GM12892 (cell line): Measurements from ENCODE around the gene RNF144A.

Experiments used
- DNase-seq: peaks from one replicate; pipeline ENCODE4 v3.0.0; 2011; ENCODE audit not compliant: insufficient read length
- FAIRE-seq: peaks from 2 replicates; lab custom pipeline; 2011; peaks lifted over from hg19 to GRCh38; lab: Jason Lieb, UNC
- POLR2A ChIP-seq: IDR thresholded peaks from 2 replicates; pipeline ENCODE4 v1.6.1; 2011; ENCODE audit warnings: low read depth, low read length, control low read depth
- POLR2AphosphoS5 ChIP-seq: IDR thresholded peaks from 2 replicates; pipeline ENCODE4 v1.6.1; 2011; ENCODE audit warnings: low read depth, low read length, control low read depth
- TAF1 ChIP-seq: IDR thresholded peaks from 2 replicates; pipeline ENCODE4 v1.6.1; 2011; ENCODE audit warnings: low read depth, mild to moderate bottlenecking, control low read depth, low read length, borderline replicate concordance

Gene RNF144A

GRCh38 chr2:6922201-6922656 lies 5.0 kb downstream of the RNF144A start:
- TF ChIP-seq POLR2A (no peak), POLR2AphosphoS5 (no peak)
- no peak for DNase-seq
- no peak for FAIRE-seq

- TF ChIP-seq TAF1 (no peak), POLR2AphosphoS5 (no peak), POLR2A (no peak)
- FAIRE-seq (no peak), DNase-seq (no peak)
Observed at GRCh38 chr2:6923319-6923718, 6.1 kb downstream of the RNF144A start.

DNA sequence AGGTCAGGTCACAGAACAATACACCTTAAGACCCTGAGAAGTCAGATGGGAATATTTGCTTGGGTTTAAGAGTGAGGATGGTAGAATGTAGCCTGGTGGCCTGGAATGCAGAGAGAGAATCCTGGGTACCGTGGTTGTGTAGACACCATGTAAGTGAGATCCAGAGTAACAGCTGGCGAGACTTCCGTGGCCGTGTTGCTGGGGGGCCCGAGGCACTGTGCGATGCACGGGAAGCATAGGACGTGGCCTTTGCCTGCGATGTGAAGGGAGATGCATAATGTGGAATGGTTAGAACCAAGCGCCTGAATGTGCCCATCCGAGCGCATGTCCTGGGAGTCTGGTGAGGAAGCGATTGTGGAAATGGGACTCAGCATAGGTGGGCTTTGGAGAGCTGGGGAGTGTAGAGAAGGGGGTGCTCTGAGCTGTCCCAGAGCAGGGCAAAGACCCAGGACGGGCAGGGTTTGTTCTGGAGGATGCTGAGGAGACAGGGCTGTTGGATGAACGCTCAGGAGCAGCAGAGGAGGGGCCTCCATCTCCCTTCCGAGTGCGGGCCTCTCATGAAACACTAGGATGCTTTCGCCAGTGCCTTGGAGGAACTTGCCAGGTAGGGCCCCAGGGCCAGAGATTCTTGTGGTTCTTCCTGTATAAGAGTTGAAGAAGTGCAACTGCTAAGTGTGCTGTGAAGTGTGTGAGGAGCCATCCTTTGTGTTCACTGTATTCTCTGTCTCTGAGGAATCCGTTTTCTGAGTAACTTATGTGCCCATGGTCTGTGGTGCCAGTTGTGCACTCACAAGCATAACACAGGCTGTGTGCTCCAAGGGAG lies 7.1 kb downstream of the RNF144A start:
- FAIRE-seq = no peak
- TF ChIP-seq POLR2A = no peak
- no peak for TF ChIP-seq TAF1
- no peak for TF ChIP-seq POLR2AphosphoS5
- DNase-seq = no peak

- TF ChIP-seq POLR2AphosphoS5 (no peak), POLR2A (no peak), TAF1 (no peak)
- no peak for DNase-seq
- no peak for FAIRE-seq
Observed at GRCh38 chr2:6924924-6925409, 7.8 kb downstream of the RNF144A start.

DNA sequence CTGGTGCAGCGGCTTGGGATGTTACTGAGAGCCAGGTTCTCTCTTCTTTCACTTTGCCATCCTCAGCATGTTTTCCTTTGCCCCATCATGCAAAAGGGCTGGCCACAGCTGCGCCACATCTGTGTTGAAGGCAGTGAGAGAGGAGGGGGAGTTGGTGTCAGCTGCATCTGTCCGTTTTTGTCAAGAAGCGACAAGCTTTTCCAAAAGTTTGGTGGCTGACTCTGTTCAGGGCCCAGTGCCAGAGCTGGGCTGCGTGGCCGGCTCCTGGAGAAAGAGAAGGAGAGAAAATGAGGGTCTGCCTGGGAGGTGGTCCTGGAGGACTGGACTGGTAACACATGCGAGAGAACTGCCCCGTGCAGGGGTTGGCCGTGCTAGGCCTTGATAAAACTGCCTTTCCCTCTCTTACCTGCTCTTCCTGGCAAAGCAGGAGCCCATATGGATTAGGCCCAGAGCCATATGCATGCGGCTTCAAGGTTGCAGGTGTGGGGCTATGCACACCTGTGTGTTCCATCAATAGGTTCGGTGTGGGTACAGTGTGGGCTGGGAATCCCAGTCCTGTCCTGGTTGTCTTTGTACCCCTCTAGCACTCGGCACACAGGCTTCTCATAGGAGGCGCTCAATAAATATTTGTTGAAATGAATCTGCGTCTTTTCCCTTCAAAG lies 9.0 kb downstream of the RNF144A start:
- DNase-seq = no peak
- FAIRE-seq = no peak
- TF ChIP-seq POLR2A (no peak), POLR2AphosphoS5 (no peak), TAF1 (no peak)

DNA sequence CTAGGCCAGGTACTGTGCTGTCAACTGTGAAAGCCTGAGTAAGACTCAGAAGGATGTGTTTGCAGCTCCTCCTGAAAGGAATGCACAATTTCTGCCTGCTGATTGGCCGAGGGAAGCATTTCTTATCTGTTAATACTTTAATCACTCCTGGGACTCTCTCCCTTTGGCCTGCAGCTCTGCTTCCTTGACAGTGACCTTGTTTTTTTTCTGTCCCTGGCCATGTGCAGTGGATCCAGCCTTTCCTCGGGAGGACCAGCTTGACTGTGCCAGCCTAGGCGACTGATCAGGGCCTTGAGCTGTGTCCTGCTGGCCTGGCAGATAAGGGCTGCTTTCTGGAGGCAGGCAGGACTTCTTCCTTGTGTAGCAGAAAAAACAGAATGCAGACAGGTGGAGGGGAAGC lies 10.0 kb downstream of the RNF144A start:
- no peak for FAIRE-seq
- no peak for TF ChIP-seq TAF1
- TF ChIP-seq POLR2A = no peak
- no peak for TF ChIP-seq POLR2AphosphoS5
- no peak for DNase-seq

DNA sequence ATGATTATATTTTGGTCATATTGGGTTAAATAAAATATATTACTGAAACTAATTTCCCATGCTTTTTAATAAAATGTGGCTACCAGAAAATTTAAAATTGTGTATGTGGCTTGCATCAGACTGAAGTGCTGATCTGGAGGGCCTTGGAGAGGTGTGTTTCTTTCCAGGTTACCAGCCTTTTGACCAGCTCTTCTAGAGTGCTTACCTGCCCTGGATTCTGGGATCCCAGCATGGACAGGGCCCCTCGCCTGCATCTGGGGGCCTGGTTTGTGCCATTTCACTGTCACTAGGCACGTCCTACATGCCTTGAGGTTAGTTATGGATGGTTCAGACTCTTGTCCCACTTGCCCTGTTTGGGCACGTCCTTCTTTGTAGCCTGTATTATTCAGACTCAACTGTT lies 10.5 kb downstream of the RNF144A start:
- FAIRE-seq (no peak), DNase-seq (no peak)
- TF ChIP-seq POLR2A (no peak), POLR2AphosphoS5 (no peak), TAF1 (no peak)

DNA sequence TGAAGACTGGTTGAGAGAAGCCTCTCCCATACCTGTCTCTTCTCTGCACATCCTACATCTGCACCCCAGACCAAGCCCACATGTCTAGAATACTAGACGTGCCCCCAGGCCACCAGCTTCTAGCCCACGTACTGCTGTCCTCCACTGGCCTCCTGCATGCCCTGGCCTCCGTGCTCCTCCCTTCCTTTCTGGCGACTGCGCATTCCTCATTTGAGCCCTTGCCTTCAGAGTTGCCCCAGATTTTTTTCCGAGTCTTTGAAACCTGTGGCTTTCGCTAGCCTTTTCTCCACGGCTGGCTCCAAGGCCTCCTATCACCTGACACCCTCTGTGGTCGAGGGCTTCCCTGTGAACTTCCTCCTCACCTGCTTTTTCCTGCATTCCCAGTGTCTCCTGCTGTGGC lies 11.2 kb downstream of the RNF144A start:
- FAIRE-seq (no peak), DNase-seq (no peak)
- TF ChIP-seq POLR2AphosphoS5 = no peak
- TF ChIP-seq TAF1 = no peak
- no peak for TF ChIP-seq POLR2A

DNA sequence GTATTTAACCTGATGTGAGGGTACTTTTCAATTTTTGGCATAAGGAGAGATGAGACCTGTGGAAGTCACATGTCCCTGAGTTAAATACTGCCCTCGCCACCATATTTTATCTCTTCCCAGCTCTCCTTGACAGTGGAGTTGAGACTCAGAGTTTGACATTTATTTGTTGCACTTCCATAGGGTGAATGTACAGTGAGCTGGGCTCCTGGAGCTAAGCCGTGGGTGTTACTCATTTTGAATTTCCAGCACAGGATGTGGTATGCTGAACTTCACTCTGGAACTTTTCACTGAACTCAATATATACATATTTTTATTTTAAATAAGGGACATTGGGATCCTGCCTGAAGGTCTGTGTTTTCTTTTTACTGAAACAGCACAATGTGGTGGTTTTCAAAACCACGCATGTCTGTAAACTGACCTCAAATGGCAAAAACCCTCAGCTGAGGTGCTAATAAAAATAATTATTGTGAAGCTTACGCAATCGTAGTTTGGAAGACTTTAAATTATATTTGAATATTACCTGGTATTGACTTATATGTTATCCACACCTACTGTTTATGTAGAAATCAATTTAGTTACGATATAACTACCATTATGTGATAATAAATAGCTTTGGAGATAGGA lies 12.1 kb downstream of the RNF144A start:
- no peak for TF ChIP-seq POLR2A
- no peak for TF ChIP-seq POLR2AphosphoS5
- TF ChIP-seq TAF1 = no peak
- FAIRE-seq (no peak), DNase-seq (no peak)

GRCh38 chr2:6930923-6931647 lies 13.9 kb downstream of the RNF144A start:
- DNase-seq (no peak), FAIRE-seq (no peak)
- TF ChIP-seq TAF1 (no peak), POLR2AphosphoS5 (no peak), POLR2A (no peak)

DNA sequence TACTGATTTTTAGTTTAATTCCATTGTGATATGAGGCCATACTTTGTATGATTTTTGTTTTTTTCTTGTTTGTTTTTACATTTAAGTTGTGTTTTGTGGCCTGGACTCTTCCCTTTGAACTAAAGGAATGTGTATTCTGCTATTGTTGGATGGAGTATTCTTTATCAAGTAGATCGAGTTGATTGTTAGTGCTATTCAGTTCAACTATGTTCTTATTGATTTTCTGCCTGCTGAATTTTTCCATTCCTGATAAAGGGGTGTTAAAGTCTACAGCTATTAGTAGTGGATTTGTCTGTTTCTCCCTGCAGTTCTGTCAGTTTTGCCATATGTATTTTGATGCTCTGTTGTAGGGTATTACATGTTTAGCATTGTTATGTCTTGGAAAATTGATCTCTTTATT lies 14.5 kb downstream of the RNF144A start:
- no peak for FAIRE-seq
- no peak for DNase-seq
- TF ChIP-seq POLR2A (no peak), TAF1 (no peak), POLR2AphosphoS5 (no peak)
